Fibroblast of mammary gland (primary cell): ENCODE measurements around the gene DKC1.

Experiments used
- DNase-seq: peaks from one replicate; pipeline ENCODE4 v3.0.0-alpha.2; 2010; ENCODE audit warnings: low read depth
- H3K4me3 ChIP-seq: 2 replicates; pipeline ENCODE4 v1.5.1; 2011; ENCODE audit warnings: low read depth, mild to moderate bottlenecking, low read length, moderate library complexity; ENCODE audit not compliant: control insufficient read depth
- CTCF ChIP-seq: conservative IDR thresholded peaks from 2 replicates; pipeline ENCODE4 v1.5.1; 2011; ENCODE audit warnings: low read depth, low read length, inconsistent platforms; ENCODE audit not compliant: control insufficient read depth, insufficient read depth

Gene DKC1

DNA sequence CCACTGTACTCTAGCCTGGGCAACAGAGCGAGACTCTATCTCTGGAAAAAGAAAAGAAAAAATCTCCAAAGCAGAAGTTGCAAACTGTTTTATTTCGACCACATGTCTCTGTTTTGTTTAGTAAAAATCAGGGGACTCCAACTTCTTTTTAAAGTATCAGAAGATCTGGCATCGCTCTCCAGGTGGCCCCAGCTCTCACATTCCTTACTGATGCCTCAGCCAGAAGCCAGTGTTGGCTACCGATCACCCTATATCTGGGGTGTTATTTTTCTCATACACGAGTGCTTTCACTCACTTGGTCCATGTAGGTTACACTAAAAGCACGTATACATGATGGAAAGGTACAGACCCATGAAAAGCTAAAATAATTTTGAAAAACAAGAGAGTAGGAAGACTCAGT, 34.3 kb downstream of the DKC1 start:
- H3K4me3 ChIP-seq = no peak overlapping the region
- no peak for TF ChIP-seq CTCF
- no peak for DNase-seq

DNA sequence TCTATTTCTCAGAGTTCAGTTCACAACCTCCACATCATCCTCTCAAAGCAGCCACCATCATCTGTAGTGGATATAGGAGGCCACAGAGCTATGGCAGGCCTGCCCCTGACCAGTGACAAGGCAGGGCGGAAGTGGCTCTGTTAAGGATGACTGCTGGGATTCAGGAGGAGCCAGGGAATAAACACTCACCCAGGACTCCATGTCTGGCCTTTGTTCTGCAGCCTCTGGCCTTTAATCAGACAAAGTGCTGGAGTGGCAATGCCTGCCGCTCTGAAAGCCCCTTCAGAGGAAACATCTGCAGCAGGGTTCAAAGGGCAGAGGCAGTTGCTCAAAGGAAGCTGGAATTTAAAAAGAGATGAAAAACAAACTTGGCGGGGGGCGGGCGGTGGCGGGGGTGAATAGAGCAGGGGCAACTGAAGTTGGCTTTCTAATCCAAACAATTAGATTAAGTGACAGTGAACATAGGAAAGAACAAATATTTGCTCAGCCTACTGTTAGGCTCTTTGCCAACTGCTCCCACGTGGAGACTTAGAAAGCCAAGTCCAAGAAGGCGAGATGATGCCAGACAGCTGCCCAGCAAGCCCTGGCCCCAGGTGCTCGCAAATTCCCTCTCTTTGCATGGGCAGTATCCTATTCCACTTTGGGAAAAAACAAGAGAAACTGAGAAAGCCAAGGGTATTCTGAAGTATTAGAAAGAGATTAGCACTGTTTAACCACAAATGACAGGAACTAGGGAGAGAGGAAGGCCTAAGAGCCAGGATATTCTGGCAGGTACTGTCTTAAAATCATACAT, 37.1 kb downstream of the DKC1 start:
- TF ChIP-seq CTCF = no peak
- H3K4me3 ChIP-seq = no peak overlapping the region
- peak; percentile 26 for DNase-seq

DNA sequence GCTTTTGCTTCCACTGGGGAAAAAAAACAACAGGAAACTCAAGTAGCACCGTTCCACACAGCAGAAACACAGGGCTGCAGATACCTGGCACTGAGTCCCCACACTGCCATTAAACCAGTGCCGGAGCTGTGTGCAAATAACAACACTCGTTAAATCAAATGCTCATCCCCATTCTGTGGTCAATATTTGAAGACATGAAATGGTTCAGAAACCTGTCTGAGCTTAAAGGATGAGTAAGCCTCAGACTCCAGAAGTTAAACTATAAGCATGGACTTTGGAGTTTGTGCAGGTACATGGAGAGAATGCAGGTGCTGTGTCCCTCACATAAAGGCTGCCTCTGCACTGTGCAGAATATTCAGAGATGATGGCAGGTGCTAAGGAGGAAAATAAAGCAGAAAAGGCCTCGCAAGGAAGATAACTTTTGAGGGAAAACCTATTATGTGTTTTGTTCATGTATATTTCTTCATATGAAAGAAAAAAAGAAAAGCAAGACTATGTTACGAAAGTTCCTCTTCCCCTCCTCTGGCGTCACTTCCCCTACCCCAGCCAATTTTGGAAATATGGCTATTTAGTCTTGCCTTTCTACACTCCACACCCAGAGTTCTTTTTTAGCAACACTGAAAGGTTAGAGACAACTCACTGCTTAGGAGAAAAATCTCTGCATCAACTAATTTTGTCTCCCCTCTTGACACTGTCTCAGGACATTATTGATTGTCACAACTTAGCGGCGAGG, 38.0 kb downstream of the DKC1 start:
- TF ChIP-seq CTCF = no peak
- H3K4me3 ChIP-seq = no peak overlapping the region
- DNase-seq = no peak

DNA sequence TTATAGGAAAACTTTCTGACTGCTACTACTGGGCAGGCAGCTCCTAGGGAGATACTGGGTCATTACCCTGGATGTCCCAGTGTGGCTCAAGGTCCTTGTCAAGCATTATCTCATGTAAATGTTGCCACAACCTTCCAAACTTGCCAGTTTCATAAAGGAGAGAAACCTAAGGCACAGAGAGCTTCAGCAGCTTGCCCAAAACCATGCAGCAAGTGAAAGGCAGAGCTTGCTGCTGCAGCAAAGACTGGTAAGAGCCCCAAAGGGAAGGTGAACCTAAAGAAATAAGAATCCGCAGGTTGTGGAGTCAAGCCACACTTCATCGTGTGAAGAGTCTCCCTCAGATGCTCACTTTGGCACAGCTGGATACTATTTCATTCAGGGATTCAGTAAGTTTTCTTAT, 40.3 kb downstream of the DKC1 start:
- H3K4me3 ChIP-seq = no peak overlapping the region
- DNase-seq = no peak
- TF ChIP-seq CTCF = no peak

GRCh38 chrX:154804261-154804956, 41.7 kb downstream of the DKC1 start:
- peak overlapping the region; percentile 66 for H3K4me3 ChIP-seq
- no peak for TF ChIP-seq CTCF

DNA sequence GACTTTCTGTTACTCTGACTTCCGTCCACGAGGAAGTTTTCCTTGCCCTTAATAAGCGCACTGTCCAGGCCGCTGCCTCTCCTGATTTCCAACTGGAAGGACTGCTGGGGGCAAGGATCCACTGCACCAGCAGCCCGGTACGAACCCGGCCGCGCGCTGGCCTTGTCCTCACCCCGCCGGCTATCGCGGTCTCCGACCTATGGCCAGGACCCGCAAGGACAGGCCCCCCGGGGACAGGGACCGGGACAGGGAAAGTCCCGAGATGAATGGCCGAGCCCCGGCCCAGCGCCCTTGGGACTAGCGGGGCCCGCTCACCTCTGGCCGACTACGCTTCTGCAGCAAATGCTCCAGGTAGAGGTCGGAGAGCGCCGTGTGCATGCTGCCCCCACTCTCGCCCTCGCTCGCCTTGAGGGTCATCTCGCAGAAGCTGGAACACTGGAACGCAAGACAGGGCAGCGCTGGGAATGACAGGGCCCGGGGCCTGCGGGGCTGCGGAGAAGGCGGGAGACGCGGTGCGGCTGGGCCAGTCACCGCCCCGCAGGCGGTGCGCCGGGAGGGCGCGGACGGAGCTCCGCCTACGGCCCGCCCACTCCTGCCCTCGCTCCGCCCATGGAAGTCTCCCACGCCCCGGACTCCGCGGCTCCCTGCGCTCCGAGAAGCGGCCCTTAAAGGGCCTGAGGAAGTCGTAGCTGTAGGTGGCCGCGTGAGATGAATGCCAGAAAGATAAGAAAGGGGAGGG, 42.5 kb downstream of the DKC1 start, which contains the start of gene MPP1:
TSS of gene MPP1 (minus strand) at position 529 of the 739 bp plus-strand sequence. CDS start at position 417, 112 bp downstream.
- H3K4me3 ChIP-seq = peak within 1 kb of the TSS; percentile 66
- peak; percentile 61 for DNase-seq
- TF ChIP-seq CTCF = no peak

More at GRCh38 chrX:154804261-154804956, 41.7 kb downstream of the DKC1 start:
- no peak for DNase-seq
